22Rv1 (cell line): ENCODE measurements around the gene ANKZF1.

Experiments
- ZFX ChIP-seq: fragments of 450-650 bp; IDR thresholded peaks from 2 replicates; pipeline ENCODE4 v1.6.1; 2017; ENCODE audit warnings: antibody characterized with exemption, borderline replicate concordance
- TF ChIP-seq, protein P1 (sequence below): fragments of 450-650 bp; IDR thresholded peaks from 2 replicates; pipeline ENCODE4 v1.5.1; 2017; ENCODE audit warnings: mild to moderate bottlenecking

DNA sequence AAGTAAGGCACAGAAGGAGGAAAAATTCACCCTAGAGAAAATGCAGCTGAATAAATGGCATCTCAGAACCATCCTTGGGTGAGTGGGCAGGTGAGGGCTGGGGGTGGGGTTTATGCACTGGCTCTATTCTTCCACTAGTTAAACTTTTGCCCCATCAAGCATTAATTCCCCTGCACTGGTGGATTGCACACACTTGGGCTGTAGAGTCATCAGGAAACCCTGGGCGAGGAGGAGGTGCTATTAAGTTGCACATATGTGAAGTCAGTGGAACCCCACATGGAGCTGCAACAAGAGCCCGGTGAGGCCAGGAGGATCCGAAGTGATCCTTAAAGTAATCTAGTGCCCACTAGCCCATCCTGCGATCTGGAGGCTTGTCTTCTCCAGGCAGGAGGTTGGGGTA is 42.8 kb downstream of the ANKZF1 start:
- TF ChIP-seq, protein P1, sequence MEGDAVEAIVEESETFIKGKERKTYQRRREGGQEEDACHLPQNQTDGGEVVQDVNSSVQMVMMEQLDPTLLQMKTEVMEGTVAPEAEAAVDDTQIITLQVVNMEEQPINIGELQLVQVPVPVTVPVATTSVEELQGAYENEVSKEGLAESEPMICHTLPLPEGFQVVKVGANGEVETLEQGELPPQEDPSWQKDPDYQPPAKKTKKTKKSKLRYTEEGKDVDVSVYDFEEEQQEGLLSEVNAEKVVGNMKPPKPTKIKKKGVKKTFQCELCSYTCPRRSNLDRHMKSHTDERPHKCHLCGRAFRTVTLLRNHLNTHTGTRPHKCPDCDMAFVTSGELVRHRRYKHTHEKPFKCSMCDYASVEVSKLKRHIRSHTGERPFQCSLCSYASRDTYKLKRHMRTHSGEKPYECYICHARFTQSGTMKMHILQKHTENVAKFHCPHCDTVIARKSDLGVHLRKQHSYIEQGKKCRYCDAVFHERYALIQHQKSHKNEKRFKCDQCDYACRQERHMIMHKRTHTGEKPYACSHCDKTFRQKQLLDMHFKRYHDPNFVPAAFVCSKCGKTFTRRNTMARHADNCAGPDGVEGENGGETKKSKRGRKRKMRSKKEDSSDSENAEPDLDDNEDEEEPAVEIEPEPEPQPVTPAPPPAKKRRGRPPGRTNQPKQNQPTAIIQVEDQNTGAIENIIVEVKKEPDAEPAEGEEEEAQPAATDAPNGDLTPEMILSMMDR = no peak
- no peak for TF ChIP-seq ZFX
